SK-N-SH treated with all-trans-retinoic acid at 6 μM for 48 hours (cell line): ENCODE results near the gene QPRT.
"Not testable (repeated sequence)": the region's sequence is repeated elsewhere in the genome, so short reads cannot be mapped to it uniquely, and the experiment has no call there.

ENCODE experiments used
- ARNTL ChIP-seq: fragments of 450-650 bp; formaldehyde crosslinking; IDR thresholded peaks from 2 replicates; pipeline ENCODE4 v1.5.0; 2020; ENCODE audit warnings: low read depth, mild to moderate bottlenecking, moderate library complexity, borderline replicate concordance
- CREB5 ChIP-seq: fragments of 250-450 bp; sonication (Bioruptor Pico); IDR thresholded peaks from 2 replicates; pipeline ENCODE4 v1.5.1; 2020; ENCODE audit warnings: low read depth, mild to moderate bottlenecking, moderate library complexity
- GLIS3 ChIP-seq: fragments of 250-450 bp; sonication (Bioruptor Pico); IDR thresholded peaks from 2 replicates; pipeline ENCODE4 v1.5.0; 2020; ENCODE audit warnings: mild to moderate bottlenecking, moderate library complexity
- SNAI2 ChIP-seq: fragments of 250-450 bp; sonication (Bioruptor Pico); IDR thresholded peaks from 2 replicates; pipeline ENCODE4 v1.5.0; 2020; ENCODE audit warnings: mild to moderate bottlenecking, moderate library complexity
- TOX ChIP-seq: fragments of 250-450 bp; sonication (Bioruptor Pico); IDR thresholded peaks from 2 replicates; pipeline ENCODE4 v1.8.0; 2021; ENCODE audit warnings: mild to moderate bottlenecking, moderate library complexity, borderline replicate concordance
- ZFP30 ChIP-seq: fragments of 450-650 bp; formaldehyde crosslinking; IDR thresholded peaks from 2 replicates; pipeline ENCODE4 v1.5.0; 2022; ENCODE audit warnings: mild to moderate bottlenecking, moderate library complexity
- ZNF70 ChIP-seq: fragments of 450-650 bp; formaldehyde crosslinking; IDR thresholded peaks from 2 replicates; pipeline ENCODE4 v1.5.0; 2020; ENCODE audit warnings: mild to moderate bottlenecking, moderate library complexity
- ZNF8 ChIP-seq: fragments of 450-650 bp; formaldehyde crosslinking; IDR thresholded peaks from 2 replicates; pipeline ENCODE4 v1.5.0; 2020; ENCODE audit warnings: mild to moderate bottlenecking, moderate library complexity
- TF ChIP-seq, protein P1 (sequence below): fragments of 250-450 bp; sonication (Bioruptor Pico); IDR thresholded peaks from 2 replicates; pipeline ENCODE4 v1.8.0; 2020; ENCODE audit warnings: mild to moderate bottlenecking, moderate library complexity, borderline replicate concordance
- TF ChIP-seq, protein P2 (sequence below): fragments of 250-450 bp; sonication (Bioruptor Pico); IDR thresholded peaks from 2 replicates; pipeline ENCODE4 v1.5.1; 2021; ENCODE audit warnings: mild to moderate bottlenecking, moderate library complexity
- TF ChIP-seq, protein P3 (sequence below): fragments of 250-450 bp; sonication (Bioruptor Pico); IDR thresholded peaks from 2 replicates; pipeline ENCODE4 v1.5.0; 2020; ENCODE audit warnings: mild to moderate bottlenecking, moderate library complexity

- TF ChIP-seq, protein P1, sequence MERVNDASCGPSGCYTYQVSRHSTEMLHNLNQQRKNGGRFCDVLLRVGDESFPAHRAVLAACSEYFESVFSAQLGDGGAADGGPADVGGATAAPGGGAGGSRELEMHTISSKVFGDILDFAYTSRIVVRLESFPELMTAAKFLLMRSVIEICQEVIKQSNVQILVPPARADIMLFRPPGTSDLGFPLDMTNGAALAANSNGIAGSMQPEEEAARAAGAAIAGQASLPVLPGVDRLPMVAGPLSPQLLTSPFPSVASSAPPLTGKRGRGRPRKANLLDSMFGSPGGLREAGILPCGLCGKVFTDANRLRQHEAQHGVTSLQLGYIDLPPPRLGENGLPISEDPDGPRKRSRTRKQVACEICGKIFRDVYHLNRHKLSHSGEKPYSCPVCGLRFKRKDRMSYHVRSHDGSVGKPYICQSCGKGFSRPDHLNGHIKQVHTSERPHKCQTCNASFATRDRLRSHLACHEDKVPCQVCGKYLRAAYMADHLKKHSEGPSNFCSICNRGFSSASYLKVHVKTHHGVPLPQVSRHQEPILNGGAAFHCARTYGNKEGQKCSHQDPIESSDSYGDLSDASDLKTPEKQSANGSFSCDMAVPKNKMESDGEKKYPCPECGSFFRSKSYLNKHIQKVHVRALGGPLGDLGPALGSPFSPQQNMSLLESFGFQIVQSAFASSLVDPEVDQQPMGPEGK (CRISPR knock-in tag), result not testable (repeated sequence)
- TF ChIP-seq ZNF70; ARNTL (CRISPR knock-in tag); SNAI2; GLIS3; ZFP30 (CRISPR knock-in tag); ZNF8 (CRISPR knock-in tag); CREB5 (CRISPR knock-in tag); TOX (CRISPR knock-in tag): not testable (repeated sequence)
- TF ChIP-seq, protein P2, sequence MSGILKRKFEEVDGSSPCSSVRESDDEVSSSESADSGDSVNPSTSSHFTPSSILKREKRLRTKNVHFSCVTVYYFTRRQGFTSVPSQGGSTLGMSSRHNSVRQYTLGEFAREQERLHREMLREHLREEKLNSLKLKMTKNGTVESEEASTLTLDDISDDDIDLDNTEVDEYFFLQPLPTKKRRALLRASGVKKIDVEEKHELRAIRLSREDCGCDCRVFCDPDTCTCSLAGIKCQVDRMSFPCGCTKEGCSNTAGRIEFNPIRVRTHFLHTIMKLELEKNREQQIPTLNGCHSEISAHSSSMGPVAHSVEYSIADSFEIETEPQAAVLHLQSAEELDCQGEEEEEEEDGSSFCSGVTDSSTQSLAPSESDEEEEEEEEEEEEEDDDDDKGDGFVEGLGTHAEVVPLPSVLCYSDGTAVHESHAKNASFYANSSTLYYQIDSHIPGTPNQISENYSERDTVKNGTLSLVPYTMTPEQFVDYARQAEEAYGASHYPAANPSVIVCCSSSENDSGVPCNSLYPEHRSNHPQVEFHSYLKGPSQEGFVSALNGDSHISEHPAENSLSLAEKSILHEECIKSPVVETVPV (CRISPR knock-in tag), result not testable (repeated sequence)
- TF ChIP-seq, protein P3, sequence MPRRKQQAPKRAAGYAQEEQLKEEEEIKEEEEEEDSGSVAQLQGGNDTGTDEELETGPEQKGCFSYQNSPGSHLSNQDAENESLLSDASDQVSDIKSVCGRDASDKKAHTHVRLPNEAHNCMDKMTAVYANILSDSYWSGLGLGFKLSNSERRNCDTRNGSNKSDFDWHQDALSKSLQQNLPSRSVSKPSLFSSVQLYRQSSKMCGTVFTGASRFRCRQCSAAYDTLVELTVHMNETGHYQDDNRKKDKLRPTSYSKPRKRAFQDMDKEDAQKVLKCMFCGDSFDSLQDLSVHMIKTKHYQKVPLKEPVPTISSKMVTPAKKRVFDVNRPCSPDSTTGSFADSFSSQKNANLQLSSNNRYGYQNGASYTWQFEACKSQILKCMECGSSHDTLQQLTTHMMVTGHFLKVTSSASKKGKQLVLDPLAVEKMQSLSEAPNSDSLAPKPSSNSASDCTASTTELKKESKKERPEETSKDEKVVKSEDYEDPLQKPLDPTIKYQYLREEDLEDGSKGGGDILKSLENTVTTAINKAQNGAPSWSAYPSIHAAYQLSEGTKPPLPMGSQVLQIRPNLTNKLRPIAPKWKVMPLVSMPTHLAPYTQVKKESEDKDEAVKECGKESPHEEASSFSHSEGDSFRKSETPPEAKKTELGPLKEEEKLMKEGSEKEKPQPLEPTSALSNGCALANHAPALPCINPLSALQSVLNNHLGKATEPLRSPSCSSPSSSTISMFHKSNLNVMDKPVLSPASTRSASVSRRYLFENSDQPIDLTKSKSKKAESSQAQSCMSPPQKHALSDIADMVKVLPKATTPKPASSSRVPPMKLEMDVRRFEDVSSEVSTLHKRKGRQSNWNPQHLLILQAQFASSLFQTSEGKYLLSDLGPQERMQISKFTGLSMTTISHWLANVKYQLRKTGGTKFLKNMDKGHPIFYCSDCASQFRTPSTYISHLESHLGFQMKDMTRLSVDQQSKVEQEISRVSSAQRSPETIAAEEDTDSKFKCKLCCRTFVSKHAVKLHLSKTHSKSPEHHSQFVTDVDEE (CRISPR knock-in tag), result not testable (repeated sequence)
These were observed 13.6 kb downstream of the QPRT start for GRCh38 chr16:29692606-29693005.
